NCI-H345 (cell line): ENCODE measurements around the gene OSBPL10.

Experiments
- DNase-seq: peaks from one replicate; lab custom pipeline; 2025; lab: John Stamatoyannopoulos, UW

OSBPL10 gene

GRCh38 chr3:31848163-31848818 lies 132.8 kb downstream of the OSBPL10 start:
- no peak for DNase-seq

- no peak for DNase-seq
Observed at GRCh38 chr3:31847760-31848159, 133.3 kb downstream of the OSBPL10 start.

- no peak for DNase-seq
Observed at GRCh38 chr3:31841515-31841914, 139.5 kb downstream of the OSBPL10 start.

- no peak for DNase-seq
Observed at GRCh38 chr3:31840252-31840651, 140.8 kb downstream of the OSBPL10 start.

GRCh38 chr3:31839144-31839917 lies 141.7 kb downstream of the OSBPL10 start:
- DNase-seq = no peak

GRCh38 chr3:31836131-31837075 lies 144.7 kb downstream of the OSBPL10 start:
- no peak for DNase-seq

GRCh38 chr3:31833391-31834190 lies 147.5 kb downstream of the OSBPL10 start:
- DNase-seq = no peak

GRCh38 chr3:31832551-31832950 lies 148.5 kb downstream of the OSBPL10 start:
- DNase-seq = no peak

- no peak for DNase-seq
Observed at GRCh38 chr3:31831591-31831990, 149.5 kb downstream of the OSBPL10 start.

- DNase-seq = no peak
Observed at GRCh38 chr3:31829826-31830426, 151.1 kb downstream of the OSBPL10 start.

- DNase-seq = no peak
Observed at GRCh38 chr3:31829010-31829409, 152.1 kb downstream of the OSBPL10 start.

GRCh38 chr3:31828007-31828406 lies 153.1 kb downstream of the OSBPL10 start:
- DNase-seq = no peak

GRCh38 chr3:31823184-31823583 lies 157.9 kb downstream of the OSBPL10 start:
- DNase-seq = no peak

GRCh38 chr3:31821118-31821517 lies 159.9 kb downstream of the OSBPL10 start:
- no peak for DNase-seq

GRCh38 chr3:31819441-31819840 lies 161.6 kb downstream of the OSBPL10 start:
- DNase-seq = no peak

GRCh38 chr3:31817411-31817966 lies 163.6 kb downstream of the OSBPL10 start:
- DNase-seq = no peak

- no peak for DNase-seq
Observed at GRCh38 chr3:31815631-31816440, 165.2 kb downstream of the OSBPL10 start.

GRCh38 chr3:31815006-31815405 lies 166.1 kb downstream of the OSBPL10 start:
- no peak for DNase-seq

- no peak for DNase-seq
Observed at GRCh38 chr3:31813686-31814085, 167.4 kb downstream of the OSBPL10 start.

GRCh38 chr3:31813197-31813596 lies 167.9 kb downstream of the OSBPL10 start:
- DNase-seq = no peak
